ENCODE measurements around the gene NDUFC1.
"Not testable (repeated sequence)": the region's sequence is repeated elsewhere in the genome, so short reads cannot be mapped to it uniquely, and the experiment has no call there.

NDUFC1 gene

DNA sequence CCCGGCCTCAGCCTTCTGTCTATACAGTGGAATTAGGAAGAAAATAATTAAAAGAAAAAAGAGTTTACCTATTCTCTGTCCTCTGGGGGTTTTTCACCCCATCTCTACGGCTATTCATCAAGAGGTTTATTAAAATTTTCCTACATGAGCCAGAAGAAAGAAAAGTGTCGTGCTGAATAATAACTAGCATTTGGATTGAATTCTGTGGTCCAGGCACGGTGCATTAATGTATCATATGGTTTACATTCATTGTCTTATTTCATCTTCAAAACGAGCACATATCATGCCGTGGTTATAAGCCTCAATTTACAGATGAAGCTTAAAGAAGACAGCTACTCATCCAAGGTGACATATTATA lies 6.4 kb downstream of the NDUFC1 start:
- no peak for DNase-seq

DNA sequence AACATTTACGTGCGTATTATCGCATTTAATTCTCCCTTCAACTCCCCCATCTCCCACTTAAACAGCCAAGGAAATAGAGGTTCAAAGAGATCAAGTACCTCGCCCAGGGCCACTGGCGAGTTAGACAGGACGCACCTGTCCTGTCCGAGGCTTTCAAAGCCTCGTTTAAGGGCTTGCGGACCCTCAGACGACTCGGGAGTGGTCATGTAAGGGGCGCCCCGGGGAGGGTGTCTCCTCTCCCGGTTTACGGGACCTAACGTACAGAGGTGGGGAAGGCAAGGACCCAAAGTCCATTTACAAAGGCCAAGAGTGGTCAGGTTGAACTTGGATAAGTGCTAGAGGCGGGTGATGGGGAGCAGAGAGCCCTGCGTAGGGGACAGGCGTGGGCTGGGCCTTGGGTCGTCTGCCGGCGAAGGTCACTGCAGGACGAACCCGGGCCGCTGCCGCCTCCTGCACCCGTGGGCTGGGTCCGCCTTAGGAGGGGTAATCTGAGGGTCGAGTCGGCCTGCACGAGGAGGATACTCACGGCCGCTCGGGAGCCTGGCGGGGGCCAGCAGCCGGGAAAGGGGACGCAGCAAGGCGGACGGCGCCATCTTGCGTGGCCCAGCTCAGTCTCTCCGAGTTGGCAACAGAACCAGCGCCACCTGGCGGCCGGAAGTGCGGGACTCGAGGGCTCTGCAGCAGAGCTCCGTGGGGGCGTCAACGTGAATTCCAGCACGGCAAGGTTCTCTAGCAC lies 6.9 kb downstream of the NDUFC1 start:
- peak; percentile 98 for DNase-seq

- no peak for DNase-seq
Measured at GRCh38 chr4:139286186-139286698, 16.0 kb downstream of the NDUFC1 start.

DNA sequence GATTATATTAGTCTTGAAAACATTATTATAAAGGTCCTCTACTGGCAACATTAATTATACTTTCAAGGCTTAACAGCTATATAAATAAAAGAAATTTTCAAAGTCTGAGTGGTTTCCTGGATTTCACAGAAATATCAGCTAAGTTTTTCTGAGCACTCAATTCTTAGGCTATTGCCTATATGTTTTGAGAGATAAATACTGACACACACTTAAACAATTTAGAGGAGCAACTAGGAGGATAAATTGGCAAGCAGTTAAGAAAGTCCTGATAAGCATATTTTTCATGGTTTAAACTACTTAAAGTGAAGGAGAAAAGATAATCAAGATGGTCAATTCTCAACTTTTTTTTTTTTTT lies 19.6 kb downstream of the NDUFC1 start:
- no peak for DNase-seq

GRCh38 chr4:139282065-139282720 lies 20.1 kb downstream of the NDUFC1 start:
- no peak for DNase-seq

- DNase-seq = no peak
Measured at GRCh38 chr4:139279760-139280620, 22.3 kb downstream of the NDUFC1 start, which contains the start of gene MGARP. Gene MGARP, minus strand, starts transcription at chr4:139280225. Its CDS starts 67 bp downstream, at chr4:139280158.

DNA sequence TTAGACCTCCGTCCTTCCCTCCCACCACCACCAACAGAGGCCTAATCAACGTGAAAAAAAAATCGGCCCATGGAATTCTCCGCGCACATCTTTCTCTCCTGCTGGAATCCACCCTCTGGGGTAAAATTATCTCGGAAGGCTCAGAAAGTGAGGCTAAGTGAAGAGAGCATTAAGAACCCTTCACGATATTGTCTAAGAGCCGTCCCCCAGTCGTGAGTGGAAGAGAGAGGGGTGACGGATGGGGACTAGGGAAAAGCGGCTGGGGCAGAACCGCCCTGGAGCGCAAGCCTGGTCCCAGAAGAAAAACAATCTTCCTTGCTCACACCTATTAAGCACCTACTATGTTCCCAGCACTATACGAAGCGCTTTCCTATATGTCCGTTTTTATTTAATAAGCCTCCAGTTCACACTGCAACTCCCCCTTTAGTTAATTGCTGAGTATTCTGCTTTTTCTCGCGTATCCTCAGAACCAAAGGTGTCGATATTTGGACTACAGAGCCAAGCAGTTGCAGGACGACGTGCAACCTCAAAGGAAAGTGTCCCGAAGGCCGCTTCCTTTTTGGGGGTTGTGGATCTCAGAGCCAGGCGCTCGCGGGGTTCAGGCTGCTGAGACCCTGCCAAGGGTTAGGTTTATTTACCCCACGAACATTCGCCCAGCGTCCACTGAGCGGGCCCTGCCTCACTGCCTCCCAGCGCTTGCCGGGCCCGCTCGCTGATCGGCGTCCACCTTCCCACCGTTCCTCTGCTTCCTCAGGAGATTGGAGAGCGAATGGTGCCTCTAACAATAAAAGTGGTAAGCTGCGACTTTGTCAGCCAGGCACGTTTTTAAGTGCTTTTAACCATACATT lies 23.1 kb downstream of the NDUFC1 start:
- DNase-seq = no peak

- DNase-seq = no peak
Measured at GRCh38 chr4:139278485-139278884, 23.8 kb downstream of the NDUFC1 start.

DNA sequence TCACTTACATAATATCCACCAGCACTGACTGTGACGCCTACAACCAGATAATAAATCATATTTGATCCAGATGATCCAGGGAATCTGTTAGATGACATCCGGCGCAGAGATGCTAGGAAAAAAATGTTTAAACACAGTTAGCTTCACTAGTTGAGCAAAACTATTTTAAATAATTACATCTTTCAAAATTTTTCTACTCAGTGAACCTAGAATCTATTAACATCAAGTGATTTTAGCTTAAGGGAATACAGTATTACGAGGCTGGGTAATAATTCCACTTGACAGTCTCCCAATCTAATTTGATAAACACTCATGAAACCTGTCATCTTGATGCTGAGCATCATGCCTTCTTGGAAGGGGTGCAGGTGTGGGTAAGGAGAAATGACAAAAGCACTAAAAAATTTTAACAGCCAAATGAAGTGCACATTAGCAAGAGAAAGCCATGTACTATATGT lies 27.0 kb downstream of the NDUFC1 start:
- DNase-seq = no peak

DNA sequence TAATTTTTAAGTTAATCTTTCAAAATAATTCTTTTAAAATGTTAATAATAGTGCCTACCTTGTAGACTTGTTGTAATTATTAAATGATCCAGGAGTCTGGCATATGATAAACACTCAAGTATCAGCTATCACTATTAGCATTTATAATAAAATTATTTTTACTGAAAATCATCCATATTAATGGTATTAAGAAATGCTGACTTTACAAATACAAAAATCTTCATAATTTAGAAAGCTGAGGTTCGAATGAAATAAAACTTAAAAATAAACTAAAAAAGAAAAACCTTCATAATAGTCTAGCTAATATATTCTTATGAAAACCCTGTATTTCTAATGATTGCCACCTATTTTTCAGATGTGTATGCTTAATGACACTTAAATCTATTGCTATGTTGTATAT lies 27.5 kb downstream of the NDUFC1 start:
- DNase-seq = no peak

DNA sequence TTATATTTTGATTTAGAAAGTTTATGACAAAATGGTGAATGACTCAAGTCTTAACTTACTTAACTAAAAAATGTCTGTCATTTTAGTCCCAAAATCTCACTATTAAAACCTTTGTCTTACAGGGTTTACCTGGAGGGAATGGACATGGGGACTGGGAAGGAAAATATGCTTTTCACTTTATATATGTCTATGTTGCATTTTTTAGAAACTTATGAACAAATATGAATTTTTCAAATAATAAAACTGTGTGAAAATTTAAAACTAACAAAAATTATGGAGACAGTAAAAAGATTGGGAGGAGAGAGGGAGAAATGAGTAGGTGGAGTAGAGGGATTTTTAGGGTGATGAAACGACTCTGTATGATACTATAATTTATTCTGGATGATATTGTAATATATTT lies 28.4 kb downstream of the NDUFC1 start:
- no peak for DNase-seq

DNA sequence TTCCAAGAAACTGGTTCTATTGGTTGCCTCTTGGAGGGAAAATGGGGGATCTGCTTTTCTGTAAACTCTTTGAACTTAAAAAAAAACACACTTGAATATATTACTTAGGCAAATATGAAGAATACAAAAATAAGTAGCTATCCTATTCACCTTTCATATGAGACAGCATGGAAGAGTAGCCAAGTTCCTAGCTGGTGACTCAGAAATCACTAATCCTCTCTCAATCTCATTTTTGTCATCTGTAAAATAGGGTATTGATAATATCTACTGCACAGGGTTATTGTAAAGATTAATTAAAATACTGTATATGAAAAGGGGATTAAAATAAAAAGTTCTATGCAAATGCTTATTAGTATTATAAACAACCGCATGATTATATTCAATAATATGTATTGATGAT lies 35.0 kb downstream of the NDUFC1 start:
- no peak for DNase-seq

GRCh38 chr4:139266583-139267257 lies 35.6 kb downstream of the NDUFC1 start:
- DNase-seq = peak; percentile 96

GRCh38 chr4:139266208-139266582 lies 36.1 kb downstream of the NDUFC1 start:
- no peak for DNase-seq

DNA sequence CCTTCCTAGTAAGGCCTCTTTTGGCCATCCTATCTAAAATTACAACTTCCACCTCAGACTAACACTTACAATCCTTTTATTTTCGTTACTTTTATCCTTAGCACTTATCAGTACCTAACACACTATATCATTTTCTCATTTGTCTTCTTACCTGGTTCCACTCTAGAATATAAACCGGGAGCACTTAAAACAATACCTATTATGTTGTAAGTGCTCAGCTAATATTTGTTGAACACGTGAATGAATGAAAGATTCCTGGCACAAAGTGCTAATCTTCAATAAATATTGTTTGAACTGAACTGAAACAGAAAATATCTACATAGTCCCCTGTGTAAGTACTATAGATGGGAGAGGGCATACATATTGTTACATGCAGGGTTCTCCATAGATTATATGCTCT lies 36.6 kb downstream of the NDUFC1 start:
- no peak for DNase-seq

- DNase-seq = no peak
Measured at GRCh38 chr4:139256349-139256748, 45.9 kb downstream of the NDUFC1 start.

- DNase-seq = not testable (repeated sequence)
Measured at GRCh38 chr4:139255581-139255980, 46.7 kb downstream of the NDUFC1 start.

GRCh38 chr4:139253713-139254112 lies 48.6 kb downstream of the NDUFC1 start:
- no peak for DNase-seq

GRCh38 chr4:139253046-139253445 lies 49.2 kb downstream of the NDUFC1 start:
- no peak for DNase-seq

- DNase-seq = no peak
Measured at GRCh38 chr4:139247700-139248238, 54.5 kb downstream of the NDUFC1 start.

GRCh38 chr4:139247241-139247640 lies 55.0 kb downstream of the NDUFC1 start:
- no peak for DNase-seq

DNA sequence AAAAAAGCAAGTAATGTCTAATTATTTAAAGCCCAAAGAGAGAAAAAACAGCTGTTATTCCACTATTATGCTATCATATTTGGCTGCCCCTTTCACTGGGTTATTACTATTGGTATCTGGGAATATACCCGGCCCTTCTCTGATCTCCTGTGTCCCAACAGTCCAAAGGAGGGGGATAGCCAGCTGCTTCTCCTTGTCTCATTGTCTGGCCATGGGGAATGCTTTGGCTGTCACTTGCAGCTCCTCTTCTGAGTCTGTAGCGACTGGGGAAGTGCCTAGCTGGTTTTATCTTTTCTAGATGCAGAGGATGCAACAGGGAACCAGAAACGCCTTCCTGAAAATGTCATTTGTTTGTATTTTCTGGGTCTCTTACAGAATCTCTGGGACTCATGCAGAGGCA lies 56.1 kb downstream of the NDUFC1 start:
- no peak for DNase-seq
